HepG2 (cell line): ENCODE results near the gene TACC2. TPM values are rescaled to one million over a fixed set of nuclear protein-coding genes. Genes with fewer than 3 reads are reported as not detected.

Source experiments
- ELF1 ChIP-seq: sonication (generic); formaldehyde crosslinking; IDR thresholded peaks from 2 replicates; pipeline ENCODE4 v1.4.0; 2020; ENCODE audit warnings: missing genetic modification reagents
- MXI1 ChIP-seq: IDR thresholded peaks from 3 replicates; pipeline ENCODE4 v1.6.1; 2012; ENCODE audit warnings: low read depth, low read length, inconsistent platforms, borderline replicate concordance
- PCBP2 ChIP-seq: fragments of 200-400 bp; formaldehyde crosslinking; optimal IDR thresholded peaks from 2 replicates; pipeline ENCODE3; 2018; ENCODE audit warnings: low read length, low read depth; ENCODE audit not compliant: poor library complexity, severe bottlenecking
- STAT5B ChIP-seq: sonication (generic); formaldehyde crosslinking; IDR thresholded peaks from 2 replicates; pipeline ENCODE4 v1.4.0; 2020; ENCODE audit warnings: missing genetic modification reagents
- ZFAT ChIP-seq: sonication (generic); formaldehyde crosslinking; conservative IDR thresholded peaks from 2 replicates; pipeline ENCODE4 v1.8.1; 2023; ENCODE audit warnings: missing genetic modification reagents, inconsistent platforms
- ZNF350 ChIP-seq: sonication (generic); formaldehyde crosslinking; IDR thresholded peaks from 2 replicates; pipeline ENCODE4 v1.4.0; 2020; ENCODE audit warnings: mild to moderate bottlenecking, low read depth, missing genetic modification reagents, borderline replicate concordance
- ZNF549 ChIP-seq: sonication (generic); formaldehyde crosslinking; IDR thresholded peaks from 2 replicates; pipeline ENCODE4 v1.5.0; 2020; ENCODE audit warnings: missing genetic modification reagents
- ZNF577 ChIP-seq: sonication (generic); formaldehyde crosslinking; IDR thresholded peaks from 2 replicates; pipeline ENCODE4 v1.4.0; 2020; ENCODE audit warnings: mild to moderate bottlenecking, low read depth, missing genetic modification reagents, borderline replicate concordance
- polyA plus RNA-seq, 8 experiments: library from polyadenylated mRNA; depleted of rRNA in 3 of 8; stranded (reverse) in 7 of 8; unstranded in 1 of 8; fragments of >200 nt; fragmentation: Illumina TruSeq in 4 of 8; extraction: Trizol in 4 of 8; gene quantifications; 2 replicates each; pipeline versions ENCODE4 v1.2.1 to v1.2.3, GENCODE V29; 2011 to 2016; ENCODE audit warnings: low read depth in 4 of 8, missing spikeins in 1 of 8, mixed read lengths in 1 of 8; ENCODE audit not compliant: insufficient read depth in 1 of 8
- total RNA-seq, 5 experiments: library from RNA; depleted of rRNA; stranded (reverse); fragments of >200 nt; fragmentation: Illumina TruSeq; extraction: Trizol; gene quantifications; 2 replicates each; pipeline ENCODE4 v1.2.3, GENCODE V29; 2016; ENCODE audit warnings: low read depth in 1 of 5
- TF ChIP-seq, protein P1 (sequence below), 2 experiments: sonication (generic) in 1 of 2; formaldehyde crosslinking in 1 of 2; IDR thresholded peaks; 2 replicates each; pipeline versions ENCODE4 v1.5.1 to v1.6.1; 2011 to 2020; ENCODE audit warnings: borderline replicate concordance in 1 of 2, low read depth in 1 of 2, low read length in 1 of 2, mild to moderate bottlenecking in 1 of 2, missing genetic modification reagents in 1 of 2, moderate library complexity in 1 of 2
- TF ChIP-seq, protein P2 (sequence below): sonication (generic); formaldehyde crosslinking; IDR thresholded peaks from 2 replicates; pipeline ENCODE4 v1.8.0; 2022; ENCODE audit warnings: mild to moderate bottlenecking, missing genetic modification reagents, borderline replicate concordance
- TF ChIP-seq, protein P3 (sequence below): IDR thresholded peaks from 2 replicates; pipeline ENCODE4 v1.6.1; 2018; ENCODE audit warnings: missing genetic modification reagents, mild to moderate bottlenecking, missing compliant biosample characterization
- TF ChIP-seq, protein P4 (sequence below): sonication (generic); formaldehyde crosslinking; IDR thresholded peaks from 2 replicates; pipeline ENCODE4 v1.4.0; 2020; ENCODE audit warnings: mild to moderate bottlenecking, missing genetic modification reagents
- TF ChIP-seq, protein P5 (sequence below): sonication (generic); formaldehyde crosslinking; conservative IDR thresholded peaks from 2 replicates; pipeline ENCODE4 v1.4.0; 2020; ENCODE audit warnings: mild to moderate bottlenecking, missing genetic modification reagents, moderate library complexity
- TF ChIP-seq, protein P6 (sequence below): sonication (generic); formaldehyde crosslinking; IDR thresholded peaks from 2 replicates; pipeline ENCODE4 v1.4.0; 2020; ENCODE audit warnings: mild to moderate bottlenecking, missing genetic modification reagents

The TACC2 gene
- total and polyA plus RNA-seq, 2 of the 13 experiments (the other 11 are each of a cell fraction or from before 2014, with no cell fraction given), result 11.8 to 16.0 TPM

DNA sequence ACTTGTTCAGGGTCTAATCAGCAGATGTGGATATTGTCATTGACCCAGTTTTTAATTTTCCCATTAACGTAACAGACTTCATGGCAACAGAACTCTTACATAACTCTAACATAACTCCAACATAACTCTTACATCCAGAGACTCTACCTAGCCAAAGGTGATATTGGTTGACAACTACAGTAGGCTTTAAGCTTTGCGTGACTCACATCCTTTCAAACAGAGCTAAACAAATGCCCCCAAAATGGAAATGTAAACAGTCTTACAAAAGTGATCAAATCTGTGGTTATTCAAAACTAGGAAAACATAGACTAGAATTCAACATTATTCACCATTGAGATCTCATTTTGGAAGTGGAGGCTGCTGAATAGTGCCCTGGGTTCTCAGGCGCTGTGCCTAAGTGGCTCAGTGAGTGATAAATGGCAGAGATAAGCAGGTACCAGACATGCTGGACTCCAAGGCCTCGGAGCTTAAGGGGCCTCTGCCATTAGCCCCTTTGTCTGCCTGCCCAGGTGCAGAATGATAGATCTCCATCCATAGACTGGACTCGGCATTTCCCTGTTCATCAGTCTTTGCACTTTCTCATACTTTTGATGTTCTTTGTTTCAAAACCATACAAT, 247.8 kb downstream of the TACC2 start (continued):
- TF ChIP-seq ZNF549 (CRISPR knock-in tag) (no peak), STAT5B (CRISPR knock-in tag) (no peak), ZNF577 (CRISPR knock-in tag) (no peak), ELF1 (CRISPR knock-in tag) (no peak), ZNF350 (CRISPR knock-in tag) (no peak), ZFAT (CRISPR knock-in tag) (no peak), PCBP2 (no peak), MXI1 (no peak)
- TF ChIP-seq, protein P1, sequence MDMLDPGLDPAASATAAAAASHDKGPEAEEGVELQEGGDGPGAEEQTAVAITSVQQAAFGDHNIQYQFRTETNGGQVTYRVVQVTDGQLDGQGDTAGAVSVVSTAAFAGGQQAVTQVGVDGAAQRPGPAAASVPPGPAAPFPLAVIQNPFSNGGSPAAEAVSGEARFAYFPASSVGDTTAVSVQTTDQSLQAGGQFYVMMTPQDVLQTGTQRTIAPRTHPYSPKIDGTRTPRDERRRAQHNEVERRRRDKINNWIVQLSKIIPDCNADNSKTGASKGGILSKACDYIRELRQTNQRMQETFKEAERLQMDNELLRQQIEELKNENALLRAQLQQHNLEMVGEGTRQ (IDR thresholded peaks at IDR 0.05; ENCODE audit: low read depth, low read length), result no peak
- TF ChIP-seq, protein P1 (CRISPR knock-in tag; IDR thresholded peaks at IDR 0.05; ENCODE audit: borderline replicate concordance), result no peak
- TF ChIP-seq, protein P2, sequence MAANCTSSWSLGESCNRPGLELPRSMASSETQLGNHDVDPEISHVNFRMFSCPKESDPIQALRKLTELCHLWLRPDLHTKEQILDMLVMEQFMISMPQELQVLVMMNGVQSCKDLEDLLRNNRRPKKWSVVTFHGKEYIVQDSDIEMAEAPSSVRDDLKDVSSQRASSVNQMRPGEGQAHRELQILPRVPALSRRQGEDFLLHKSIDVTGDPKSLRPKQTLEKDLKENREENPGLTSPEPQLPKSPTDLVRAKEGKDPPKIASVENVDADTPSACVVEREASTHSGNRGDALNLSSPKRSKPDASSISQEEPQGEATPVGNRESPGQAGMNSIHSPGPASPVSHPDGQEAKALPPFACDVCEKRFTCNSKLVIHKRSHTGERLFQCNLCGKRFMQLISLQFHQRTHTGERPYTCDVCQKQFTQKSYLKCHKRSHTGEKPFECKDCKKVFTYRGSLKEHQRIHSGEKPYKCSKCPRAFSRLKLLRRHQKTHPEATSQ (CRISPR knock-in tag), result no peak
- TF ChIP-seq, protein P3, sequence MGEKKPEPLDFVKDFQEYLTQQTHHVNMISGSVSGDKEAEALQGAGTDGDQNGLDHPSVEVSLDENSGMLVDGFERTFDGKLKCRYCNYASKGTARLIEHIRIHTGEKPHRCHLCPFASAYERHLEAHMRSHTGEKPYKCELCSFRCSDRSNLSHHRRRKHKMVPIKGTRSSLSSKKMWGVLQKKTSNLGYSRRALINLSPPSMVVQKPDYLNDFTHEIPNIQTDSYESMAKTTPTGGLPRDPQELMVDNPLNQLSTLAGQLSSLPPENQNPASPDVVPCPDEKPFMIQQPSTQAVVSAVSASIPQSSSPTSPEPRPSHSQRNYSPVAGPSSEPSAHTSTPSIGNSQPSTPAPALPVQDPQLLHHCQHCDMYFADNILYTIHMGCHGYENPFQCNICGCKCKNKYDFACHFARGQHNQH (CRISPR knock-in tag), result no peak
- TF ChIP-seq, protein P4, sequence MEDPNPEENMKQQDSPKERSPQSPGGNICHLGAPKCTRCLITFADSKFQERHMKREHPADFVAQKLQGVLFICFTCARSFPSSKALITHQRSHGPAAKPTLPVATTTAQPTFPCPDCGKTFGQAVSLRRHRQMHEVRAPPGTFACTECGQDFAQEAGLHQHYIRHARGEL (CRISPR knock-in tag), result no peak
- TF ChIP-seq, protein P5, sequence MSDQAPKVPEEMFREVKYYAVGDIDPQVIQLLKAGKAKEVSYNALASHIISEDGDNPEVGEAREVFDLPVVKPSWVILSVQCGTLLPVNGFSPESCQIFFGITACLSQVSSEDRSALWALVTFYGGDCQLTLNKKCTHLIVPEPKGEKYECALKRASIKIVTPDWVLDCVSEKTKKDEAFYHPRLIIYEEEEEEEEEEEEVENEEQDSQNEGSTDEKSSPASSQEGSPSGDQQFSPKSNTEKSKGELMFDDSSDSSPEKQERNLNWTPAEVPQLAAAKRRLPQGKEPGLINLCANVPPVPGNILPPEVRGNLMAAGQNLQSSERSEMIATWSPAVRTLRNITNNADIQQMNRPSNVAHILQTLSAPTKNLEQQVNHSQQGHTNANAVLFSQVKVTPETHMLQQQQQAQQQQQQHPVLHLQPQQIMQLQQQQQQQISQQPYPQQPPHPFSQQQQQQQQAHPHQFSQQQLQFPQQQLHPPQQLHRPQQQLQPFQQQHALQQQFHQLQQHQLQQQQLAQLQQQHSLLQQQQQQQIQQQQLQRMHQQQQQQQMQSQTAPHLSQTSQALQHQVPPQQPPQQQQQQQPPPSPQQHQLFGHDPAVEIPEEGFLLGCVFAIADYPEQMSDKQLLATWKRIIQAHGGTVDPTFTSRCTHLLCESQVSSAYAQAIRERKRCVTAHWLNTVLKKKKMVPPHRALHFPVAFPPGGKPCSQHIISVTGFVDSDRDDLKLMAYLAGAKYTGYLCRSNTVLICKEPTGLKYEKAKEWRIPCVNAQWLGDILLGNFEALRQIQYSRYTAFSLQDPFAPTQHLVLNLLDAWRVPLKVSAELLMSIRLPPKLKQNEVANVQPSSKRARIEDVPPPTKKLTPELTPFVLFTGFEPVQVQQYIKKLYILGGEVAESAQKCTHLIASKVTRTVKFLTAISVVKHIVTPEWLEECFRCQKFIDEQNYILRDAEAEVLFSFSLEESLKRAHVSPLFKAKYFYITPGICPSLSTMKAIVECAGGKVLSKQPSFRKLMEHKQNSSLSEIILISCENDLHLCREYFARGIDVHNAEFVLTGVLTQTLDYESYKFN (CRISPR knock-in tag), result no peak
- TF ChIP-seq, protein P6, sequence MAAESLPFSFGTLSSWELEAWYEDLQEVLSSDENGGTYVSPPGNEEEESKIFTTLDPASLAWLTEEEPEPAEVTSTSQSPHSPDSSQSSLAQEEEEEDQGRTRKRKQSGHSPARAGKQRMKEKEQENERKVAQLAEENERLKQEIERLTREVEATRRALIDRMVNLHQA (CRISPR knock-in tag), result no peak
